ENCODE measurements around the gene VWA5B2. TPM values are rescaled to one million over a fixed set of nuclear protein-coding genes. Genes with fewer than 3 reads are reported as not detected.

The VWA5B2 gene
- total and polyA plus RNA-seq, 9 of the 15 experiments (the other 6 are each of a cell fraction or from before 2014, with no cell fraction given): 0.04 TPM; not detected in 8

DNA sequence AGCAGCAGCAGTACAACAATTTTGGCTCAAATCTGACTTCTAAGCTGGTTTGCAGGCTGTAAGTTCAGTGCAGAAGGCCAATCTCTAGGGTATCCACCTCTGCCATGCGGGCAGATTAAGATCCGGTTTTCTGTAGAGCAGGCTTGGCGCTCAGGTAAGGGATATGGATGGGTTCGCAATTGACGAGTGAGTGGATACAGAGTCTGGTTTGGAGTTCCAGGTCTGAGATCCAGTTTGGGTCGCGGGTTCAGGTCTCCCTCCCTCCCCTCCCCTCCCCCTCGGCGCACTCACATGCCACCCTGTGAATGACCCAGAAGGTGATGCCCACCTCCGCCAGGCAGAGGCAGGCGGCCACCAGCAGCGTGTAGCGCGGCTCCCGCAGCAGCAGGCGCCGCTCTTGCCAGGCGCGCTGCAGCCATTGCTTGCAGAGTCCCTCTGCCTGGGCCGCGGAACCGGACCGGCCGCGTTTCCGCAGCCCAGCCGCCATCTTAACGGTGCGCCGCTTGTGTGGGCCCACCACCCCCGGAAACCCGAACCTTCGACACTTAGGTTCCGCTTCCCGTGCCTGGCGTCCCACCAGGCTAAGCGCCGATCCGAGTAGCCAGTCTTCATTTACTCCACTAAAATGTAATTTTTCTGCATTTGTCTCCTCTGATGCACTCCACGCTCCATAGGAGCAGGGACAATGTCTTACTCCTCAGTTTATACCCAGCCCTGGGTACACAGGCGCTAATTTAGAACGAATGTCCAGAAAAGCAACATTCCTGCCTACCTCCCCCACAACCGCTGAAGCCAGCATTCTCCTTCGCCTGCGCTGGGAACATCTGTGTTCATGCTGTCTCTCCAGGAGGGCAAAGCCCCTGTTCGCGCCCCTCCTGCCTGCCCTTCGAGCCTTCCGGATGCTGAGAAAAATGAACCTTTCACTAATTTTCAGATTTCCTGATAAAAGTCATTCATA lies 19.3 kb downstream of the VWA5B2 start, which contains the start of gene ALG3 (continued):
- TF ChIP-seq, protein P1, sequence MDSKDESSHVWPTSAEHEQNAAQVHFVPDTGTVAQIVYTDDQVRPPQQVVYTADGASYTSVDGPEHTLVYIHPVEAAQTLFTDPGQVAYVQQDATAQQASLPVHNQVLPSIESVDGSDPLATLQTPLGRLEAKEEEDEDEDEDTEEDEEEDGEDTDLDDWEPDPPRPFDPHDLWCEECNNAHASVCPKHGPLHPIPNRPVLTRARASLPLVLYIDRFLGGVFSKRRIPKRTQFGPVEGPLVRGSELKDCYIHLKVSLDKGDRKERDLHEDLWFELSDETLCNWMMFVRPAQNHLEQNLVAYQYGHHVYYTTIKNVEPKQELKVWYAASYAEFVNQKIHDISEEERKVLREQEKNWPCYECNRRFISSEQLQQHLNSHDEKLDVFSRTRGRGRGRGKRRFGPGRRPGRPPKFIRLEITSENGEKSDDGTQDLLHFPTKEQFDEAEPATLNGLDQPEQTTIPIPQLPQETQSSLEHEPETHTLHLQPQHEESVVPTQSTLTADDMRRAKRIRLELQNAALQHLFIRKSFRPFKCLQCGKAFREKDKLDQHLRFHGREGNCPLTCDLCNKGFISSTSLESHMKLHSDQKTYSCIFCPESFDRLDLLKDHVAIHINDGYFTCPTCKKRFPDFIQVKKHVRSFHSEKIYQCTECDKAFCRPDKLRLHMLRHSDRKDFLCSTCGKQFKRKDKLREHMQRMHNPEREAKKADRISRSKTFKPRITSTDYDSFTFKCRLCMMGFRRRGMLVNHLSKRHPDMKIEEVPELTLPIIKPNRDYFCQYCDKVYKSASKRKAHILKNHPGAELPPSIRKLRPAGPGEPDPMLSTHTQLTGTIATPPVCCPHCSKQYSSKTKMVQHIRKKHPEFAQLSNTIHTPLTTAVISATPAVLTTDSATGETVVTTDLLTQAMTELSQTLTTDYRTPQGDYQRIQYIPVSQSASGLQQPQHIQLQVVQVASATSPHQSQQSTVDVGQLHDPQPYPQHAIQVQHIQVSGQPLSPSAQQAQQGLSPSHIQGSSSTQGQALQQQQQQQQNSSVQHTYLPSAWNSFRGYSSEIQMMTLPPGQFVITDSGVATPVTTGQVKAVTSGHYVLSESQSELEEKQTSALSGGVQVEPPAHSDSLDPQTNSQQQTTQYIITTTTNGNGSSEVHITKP (IDR thresholded peaks at IDR 0.05; ENCODE audit: partially characterized antibody): peak; percentile 8
- TF ChIP-seq, protein P2, sequence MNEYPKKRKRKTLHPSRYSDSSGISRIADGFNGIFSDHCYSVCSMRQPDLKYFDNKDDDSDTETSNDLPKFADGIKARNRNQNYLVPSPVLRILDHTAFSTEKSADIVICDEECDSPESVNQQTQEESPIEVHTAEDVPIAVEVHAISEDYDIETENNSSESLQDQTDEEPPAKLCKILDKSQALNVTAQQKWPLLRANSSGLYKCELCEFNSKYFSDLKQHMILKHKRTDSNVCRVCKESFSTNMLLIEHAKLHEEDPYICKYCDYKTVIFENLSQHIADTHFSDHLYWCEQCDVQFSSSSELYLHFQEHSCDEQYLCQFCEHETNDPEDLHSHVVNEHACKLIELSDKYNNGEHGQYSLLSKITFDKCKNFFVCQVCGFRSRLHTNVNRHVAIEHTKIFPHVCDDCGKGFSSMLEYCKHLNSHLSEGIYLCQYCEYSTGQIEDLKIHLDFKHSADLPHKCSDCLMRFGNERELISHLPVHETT (CRISPR knock-in tag; conservative IDR thresholded peaks at IDR 0.05 in 1 of 2, IDR thresholded peaks at IDR 0.05 in 1 of 2): peak in 1 of 2 experiments; percentile 42; a peak in 1 of 4 replicates
- peak; percentile 81; the same call in 1 of the 2 replicates for TF ChIP-seq ELF2 (CRISPR knock-in tag; IDR thresholded peaks at IDR 0.05)
- TF ChIP-seq, protein P3, sequence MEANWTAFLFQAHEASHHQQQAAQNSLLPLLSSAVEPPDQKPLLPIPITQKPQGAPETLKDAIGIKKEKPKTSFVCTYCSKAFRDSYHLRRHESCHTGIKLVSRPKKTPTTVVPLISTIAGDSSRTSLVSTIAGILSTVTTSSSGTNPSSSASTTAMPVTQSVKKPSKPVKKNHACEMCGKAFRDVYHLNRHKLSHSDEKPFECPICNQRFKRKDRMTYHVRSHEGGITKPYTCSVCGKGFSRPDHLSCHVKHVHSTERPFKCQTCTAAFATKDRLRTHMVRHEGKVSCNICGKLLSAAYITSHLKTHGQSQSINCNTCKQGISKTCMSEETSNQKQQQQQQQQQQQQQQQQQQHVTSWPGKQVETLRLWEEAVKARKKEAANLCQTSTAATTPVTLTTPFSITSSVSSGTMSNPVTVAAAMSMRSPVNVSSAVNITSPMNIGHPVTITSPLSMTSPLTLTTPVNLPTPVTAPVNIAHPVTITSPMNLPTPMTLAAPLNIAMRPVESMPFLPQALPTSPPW (CRISPR knock-in tag; IDR thresholded peaks at IDR 0.05): peak; percentile 66
- no peak for TF ChIP-seq CHAMP1 (IDR thresholded peaks at IDR 0.05)
- TF ChIP-seq, protein P4, sequence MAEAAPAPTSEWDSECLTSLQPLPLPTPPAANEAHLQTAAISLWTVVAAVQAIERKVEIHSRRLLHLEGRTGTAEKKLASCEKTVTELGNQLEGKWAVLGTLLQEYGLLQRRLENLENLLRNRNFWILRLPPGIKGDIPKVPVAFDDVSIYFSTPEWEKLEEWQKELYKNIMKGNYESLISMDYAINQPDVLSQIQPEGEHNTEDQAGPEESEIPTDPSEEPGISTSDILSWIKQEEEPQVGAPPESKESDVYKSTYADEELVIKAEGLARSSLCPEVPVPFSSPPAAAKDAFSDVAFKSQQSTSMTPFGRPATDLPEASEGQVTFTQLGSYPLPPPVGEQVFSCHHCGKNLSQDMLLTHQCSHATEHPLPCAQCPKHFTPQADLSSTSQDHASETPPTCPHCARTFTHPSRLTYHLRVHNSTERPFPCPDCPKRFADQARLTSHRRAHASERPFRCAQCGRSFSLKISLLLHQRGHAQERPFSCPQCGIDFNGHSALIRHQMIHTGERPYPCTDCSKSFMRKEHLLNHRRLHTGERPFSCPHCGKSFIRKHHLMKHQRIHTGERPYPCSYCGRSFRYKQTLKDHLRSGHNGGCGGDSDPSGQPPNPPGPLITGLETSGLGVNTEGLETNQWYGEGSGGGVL (CRISPR knock-in tag; IDR thresholded peaks at IDR 0.05): no peak
- TF ChIP-seq TFE3 (CRISPR knock-in tag; IDR thresholded peaks at IDR 0.05): no peak
- peak; percentile 57; the same call in 1 of the 2 replicates for TF ChIP-seq FOXP1 (CRISPR knock-in tag; IDR thresholded peaks at IDR 0.05)
- TF ChIP-seq GABPA (tag; conservative IDR thresholded peaks at IDR 0.05; ENCODE audit: low read depth): peak; percentile 94
- peak; percentile 46 for TF ChIP-seq EP300 (IDR thresholded peaks at IDR 0.05; ENCODE audit: low read length)

Measured in K562 (cell line).